GM08714 (cell line): ENCODE measurements around the gene C9orf153.
"Not testable (repeated sequence)": the region's sequence is repeated elsewhere in the genome, so short reads cannot be mapped to it uniquely, and the experiment has no call there.

Experiments
- H3K4me3 ChIP-seq: fragments of 200-500 bp; sonication (Bioruptor generic); 2 replicates; pipeline ENCODE4 v1.5.1; 2014; ENCODE audit warnings: mild to moderate bottlenecking, low read length, inconsistent platforms
- ZNF274 ChIP-seq: IDR thresholded peaks from 2 replicates; pipeline ENCODE4 v1.6.1; 2012; ENCODE audit warnings: mild to moderate bottlenecking, low read depth, low read length

The C9orf153 gene

GRCh38 chr9:86246752-86247161, 12.7 kb downstream of the C9orf153 start:
- H3K4me3 ChIP-seq: no peak overlapping the region

GRCh38 chr9:86242071-86242470, 17.4 kb downstream of the C9orf153 start:
- H3K4me3 ChIP-seq: no peak overlapping the region
- TF ChIP-seq ZNF274: no peak

More at GRCh38 chr9:86246752-86247161, 12.7 kb downstream of the C9orf153 start:
- TF ChIP-seq ZNF274: no peak

DNA sequence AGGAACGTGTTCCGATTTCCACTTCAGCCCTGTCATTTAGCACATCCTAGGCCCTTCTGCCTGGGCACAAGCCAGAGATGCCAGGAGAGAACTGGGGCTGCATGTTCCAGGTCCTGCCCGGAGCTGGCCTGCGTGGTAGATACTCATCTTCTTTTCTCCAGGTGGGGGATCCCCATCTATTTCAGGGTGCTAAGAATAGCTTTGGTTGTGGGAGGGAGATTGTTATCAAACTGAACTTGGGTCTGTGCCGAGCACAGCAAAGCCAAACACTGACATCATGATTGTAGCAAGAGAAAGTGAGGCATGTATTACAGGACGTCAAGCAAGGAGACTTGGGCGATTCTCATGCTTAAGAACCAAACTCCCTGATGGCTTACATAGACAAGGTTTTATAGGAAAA, 18.2 kb downstream of the C9orf153 start:
- H3K4me3 ChIP-seq: no peak overlapping the region
- no peak for TF ChIP-seq ZNF274

GRCh38 chr9:86238861-86239770, 20.3 kb downstream of the C9orf153 start:
- no peak for TF ChIP-seq ZNF274
- H3K4me3 ChIP-seq: no peak overlapping the region

DNA sequence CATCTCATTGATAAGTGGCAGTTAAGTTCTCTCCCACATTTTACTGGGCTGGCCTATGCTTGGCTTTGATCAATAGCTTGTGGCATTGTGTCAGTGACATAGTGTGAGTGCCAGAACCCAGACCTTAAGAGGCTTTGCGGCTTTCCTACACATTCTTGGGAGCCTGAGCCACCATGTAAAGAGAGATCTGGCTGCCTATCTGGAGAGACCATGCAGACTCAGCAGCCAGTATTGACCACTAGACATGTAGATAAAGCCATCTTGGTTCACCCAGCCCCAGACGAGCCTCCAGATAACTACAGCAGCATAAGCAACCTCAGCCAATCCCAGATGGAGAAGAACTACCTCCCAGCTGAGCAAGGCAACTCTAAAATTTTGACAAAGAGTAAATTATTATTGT, 28.6 kb downstream of the C9orf153 start:
- no peak overlapping the region for H3K4me3 ChIP-seq
- no peak for TF ChIP-seq ZNF274

DNA sequence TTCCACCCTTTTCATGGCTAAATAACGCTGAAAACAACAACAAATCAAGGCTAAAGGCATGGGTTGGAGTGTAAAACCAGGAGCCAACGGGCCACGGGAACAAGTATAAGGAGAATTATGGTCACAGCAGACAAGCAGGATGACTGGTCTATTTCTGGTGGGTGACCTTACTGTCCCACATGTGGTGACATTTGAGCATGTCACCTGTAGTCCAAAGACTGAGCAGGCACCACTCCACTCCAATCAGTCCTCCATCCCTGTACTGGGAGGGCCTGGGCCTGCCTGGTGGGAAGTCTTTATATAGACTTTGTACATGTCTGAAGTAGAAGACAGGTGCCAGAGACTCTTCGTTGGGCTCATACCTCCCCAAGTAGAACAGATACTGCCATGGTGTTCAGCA, 36.8 kb downstream of the C9orf153 start:
- H3K4me3 ChIP-seq: no peak overlapping the region
- no peak for TF ChIP-seq ZNF274

- H3K4me3 ChIP-seq: no peak overlapping the region
- TF ChIP-seq ZNF274: no peak
Observed at GRCh38 chr9:86219606-86220005, 39.9 kb downstream of the C9orf153 start.

GRCh38 chr9:86217076-86217755, 42.2 kb downstream of the C9orf153 start:
- H3K4me3 ChIP-seq: no peak overlapping the region
- no peak for TF ChIP-seq ZNF274

- no peak overlapping the region for H3K4me3 ChIP-seq
- TF ChIP-seq ZNF274: no peak
Observed at GRCh38 chr9:86207193-86207592, 52.3 kb downstream of the C9orf153 start.

GRCh38 chr9:86202338-86202882, 57.0 kb downstream of the C9orf153 start:
- H3K4me3 ChIP-seq: no peak overlapping the region
- no peak for TF ChIP-seq ZNF274

DNA sequence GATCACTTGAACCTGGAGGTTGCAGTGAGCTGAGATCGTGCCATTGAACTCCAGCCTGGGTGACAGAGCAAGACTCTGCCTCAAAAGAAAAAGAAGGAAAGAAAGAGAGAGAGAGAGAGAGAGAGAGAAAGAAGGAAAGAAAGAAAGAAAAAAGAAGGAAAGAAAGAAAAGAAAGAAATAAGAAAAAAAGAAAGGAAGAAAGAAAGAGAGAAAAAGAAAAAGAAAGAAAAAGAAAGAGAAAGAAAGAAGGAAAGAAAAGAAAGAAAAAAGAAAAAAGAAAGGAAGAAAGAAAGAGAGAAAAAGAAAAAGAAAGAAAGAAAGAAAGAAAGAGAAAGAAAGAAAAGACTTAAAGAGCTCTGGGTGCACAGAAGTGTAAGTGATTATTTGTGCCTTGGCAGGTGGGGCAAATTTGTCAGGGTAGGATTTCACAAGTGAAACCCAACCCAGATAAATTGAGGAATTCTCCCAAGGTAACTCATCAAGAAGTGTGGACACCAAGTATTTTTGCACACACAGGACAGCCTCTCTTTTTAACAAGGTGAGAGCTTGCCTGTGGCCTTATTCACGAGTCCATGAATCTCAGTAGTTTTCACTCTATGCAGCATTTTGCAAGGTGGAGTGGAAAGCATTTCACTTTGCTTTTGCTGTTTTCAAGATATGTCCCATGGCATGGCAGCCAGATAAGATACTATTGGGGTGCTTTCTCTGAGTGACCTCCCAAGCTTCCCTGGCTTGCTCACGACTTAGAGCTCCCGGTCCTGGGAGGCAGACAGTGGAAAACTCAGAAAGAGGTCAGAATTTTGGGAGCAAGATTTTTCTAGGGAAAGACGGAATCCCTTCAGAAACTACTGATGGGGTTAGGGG, 57.8 kb downstream of the C9orf153 start:
- no peak for TF ChIP-seq ZNF274
- H3K4me3 ChIP-seq: no peak overlapping the region

DNA sequence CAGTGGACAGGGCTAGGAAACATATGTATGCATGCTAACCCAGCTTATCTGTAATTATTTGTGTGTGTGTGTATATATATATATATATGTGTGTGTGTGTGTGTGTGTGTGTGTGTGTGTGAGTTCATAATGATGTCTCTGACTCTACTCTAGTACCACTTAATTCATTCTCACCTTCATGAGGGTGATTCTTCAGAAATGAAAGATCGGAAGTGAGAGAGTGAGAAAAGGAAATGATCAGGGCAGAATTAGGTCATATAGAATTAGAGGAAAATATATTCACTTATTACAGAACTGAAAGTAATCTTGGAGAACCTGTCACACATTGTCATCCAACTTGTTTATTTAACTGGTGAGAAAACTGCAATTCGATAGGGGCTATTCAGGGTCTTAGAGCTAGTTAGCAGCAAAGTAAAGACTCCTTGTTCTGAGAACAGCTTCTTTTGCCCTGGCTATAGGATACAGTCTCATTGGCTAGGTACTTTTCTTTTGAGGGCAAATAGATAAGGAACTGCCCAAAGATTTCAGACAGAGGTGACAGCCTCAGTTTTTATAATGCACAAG, 58.8 kb downstream of the C9orf153 start:
- no peak overlapping the region for H3K4me3 ChIP-seq
- no peak for TF ChIP-seq ZNF274

GRCh38 chr9:86193088-86193487, 66.4 kb downstream of the C9orf153 start:
- no peak for TF ChIP-seq ZNF274

GRCh38 chr9:86190700-86191099, 68.8 kb downstream of the C9orf153 start:
- H3K4me3 ChIP-seq: not testable (repeated sequence)

More at GRCh38 chr9:86193088-86193487, 66.4 kb downstream of the C9orf153 start:
- no peak overlapping the region for H3K4me3 ChIP-seq
